Islet precursor cell (in vitro differentiated cells): ENCODE data around the gene PRIM1.
A peak's percentile ranks its signal among the peaks of the same experiment; 100 is the strongest.
"Not testable (repeated sequence)": the region's sequence is repeated elsewhere in the genome, so short reads cannot be mapped to it uniquely, and the experiment has no call there.

Experiments
- DNase-seq: peaks from one replicate; pipeline ENCODE4 v3.0.0-alpha.2; 2018

The PRIM1 gene

DNA sequence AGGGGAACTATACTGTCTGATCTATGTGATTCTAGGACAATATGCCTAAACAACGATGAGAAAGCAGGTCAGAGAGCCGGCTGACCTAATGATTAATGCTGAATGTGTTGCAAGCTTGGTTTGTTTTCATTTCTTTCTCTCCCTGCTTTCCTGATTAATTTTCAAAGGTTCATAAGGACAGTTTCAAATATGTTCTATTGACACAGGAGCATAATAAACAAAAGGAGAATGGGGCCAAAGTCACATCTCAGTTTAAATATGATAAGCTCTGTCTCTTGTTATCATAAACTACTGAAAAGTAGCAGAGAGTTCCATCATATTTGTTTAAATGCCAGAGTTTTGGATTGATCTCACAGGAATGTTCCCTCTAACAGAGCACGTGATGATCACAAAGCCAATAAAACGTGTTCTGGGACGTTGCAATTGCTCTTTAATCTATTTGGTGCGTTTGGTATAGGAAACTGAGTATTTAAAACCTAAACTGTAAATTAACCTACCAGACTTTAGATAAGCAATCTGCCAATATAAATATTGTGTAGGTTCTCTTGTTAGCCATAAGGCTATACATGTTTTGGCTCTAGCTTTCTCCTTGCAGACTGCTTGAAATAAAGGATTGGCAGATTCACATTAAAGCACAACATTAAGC, 7.3 kb upstream of the PRIM1 start:
- no peak for DNase-seq

DNA sequence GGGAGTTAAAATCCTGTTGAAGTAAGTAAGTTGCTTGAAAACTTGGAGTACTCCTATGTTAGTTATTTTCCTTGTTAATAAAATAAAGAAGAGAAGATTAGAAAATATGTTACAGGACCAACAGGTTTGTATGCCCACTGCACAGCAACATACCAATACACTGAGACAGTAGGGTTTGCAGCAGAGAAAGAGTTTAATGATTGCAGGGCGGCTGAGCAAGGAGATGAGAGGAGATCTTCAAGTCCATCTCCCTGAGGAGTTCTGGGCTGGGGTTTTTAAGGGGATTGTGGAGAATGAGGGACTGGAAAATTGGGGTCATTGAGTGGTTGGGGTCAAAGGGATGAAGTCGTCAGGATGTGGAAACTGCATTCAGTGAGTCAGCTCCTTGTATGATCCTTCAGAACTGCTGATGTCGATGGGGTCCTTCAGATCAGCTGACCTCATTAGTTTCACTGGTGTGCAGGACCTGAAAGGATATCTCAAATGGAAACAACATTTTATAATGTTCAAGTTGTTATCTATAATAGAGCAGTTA, 6.7 kb upstream of the PRIM1 start:
- no peak for DNase-seq

- DNase-seq = not testable (repeated sequence)
Measured at GRCh38 chr12:56757971-56758370, 5.8 kb upstream of the PRIM1 start.

DNA sequence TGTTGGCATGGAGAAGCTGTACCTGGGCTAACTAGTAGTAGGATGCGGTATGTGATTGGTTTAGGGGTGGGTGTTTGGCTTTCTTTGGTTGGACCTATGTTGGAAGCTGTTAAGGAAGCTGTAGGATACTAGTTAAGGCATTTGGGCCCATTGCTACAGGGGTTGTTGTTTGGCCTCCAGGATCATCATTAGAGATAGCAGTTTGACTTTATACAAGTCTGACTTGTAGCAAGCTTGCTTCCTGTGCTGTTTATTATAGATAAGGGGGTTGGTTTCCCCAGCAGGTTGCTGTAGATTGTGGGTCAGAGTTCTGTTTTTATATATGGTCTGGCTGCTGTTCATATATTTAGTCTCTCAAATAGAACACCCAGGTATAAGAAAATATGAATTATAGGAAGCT, 1.4 kb upstream of the PRIM1 start:
- no peak for DNase-seq

DNA sequence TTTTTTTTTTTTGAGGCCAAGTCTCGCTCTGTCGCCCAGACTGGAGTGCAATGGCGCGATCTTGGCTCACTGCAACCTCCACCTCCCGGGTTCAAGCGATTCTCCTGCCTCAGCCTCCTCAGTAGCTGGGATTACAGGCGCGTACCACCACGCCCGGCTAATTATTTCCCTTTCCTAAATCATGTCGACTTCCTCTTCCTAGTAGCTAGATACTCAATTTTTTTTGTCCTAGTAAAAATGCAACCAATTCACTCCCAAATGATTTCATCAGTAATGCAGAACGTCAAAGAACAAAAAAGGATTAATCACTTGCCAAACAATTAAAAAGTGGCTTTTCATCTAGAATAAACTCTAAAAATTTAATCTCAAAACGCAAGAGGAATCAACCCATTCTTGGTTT, 1.5 kb downstream of the PRIM1 start:
- not testable (repeated sequence) for DNase-seq

- no peak for DNase-seq
Measured at GRCh38 chr12:56749853-56750252, 2.3 kb downstream of the PRIM1 start.

DNA sequence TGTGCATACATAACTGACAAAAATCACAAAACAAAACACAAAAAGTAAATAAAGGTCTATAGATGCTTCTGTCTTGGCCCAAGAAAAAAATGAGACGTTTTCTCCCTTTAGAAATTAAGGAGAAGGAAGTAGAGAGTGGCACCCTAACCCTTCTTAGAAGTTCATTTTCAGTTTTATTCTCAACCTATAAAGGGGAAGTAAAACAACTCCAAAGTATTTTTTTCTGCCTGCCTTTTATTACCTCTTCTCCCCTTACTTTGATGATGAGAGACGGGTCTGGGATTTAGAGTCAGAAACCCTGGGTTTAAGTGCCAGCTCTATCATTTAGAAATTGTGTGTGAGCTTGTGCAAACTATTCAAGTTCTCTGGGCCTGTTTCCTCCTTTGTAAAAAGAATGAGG, 2.8 kb downstream of the PRIM1 start:
- no peak for DNase-seq

- DNase-seq = no peak
Measured at GRCh38 chr12:56728139-56728861, 23.8 kb downstream of the PRIM1 start.

- not testable (repeated sequence) for DNase-seq
Measured at GRCh38 chr12:56726196-56726675, 25.9 kb downstream of the PRIM1 start.

DNA sequence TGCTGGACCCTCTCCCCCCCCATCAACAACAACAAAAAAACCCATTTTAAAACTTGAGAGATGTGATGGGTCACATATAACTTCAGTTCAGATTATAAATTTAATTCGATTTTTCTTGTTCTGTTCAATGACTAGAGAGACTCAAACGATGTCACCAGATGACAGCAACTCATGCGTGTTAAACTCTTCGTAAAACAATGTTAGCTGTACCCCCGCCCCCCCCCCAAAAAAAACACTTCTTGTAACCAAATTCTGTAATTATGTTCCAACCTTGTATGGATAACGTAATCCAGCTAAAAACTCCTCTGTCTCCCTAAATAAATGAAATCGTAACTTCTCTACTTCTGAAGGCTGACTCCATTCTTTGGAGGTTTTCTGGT, 26.4 kb downstream of the PRIM1 start:
- DNase-seq = no peak

GRCh38 chr12:56724972-56725722, 27.0 kb downstream of the PRIM1 start, which contains the start of gene NACA:
NACA (minus strand) TSS chr12:56725299; CDS start chr12:56724521, 778 bp downstream.
- DNase-seq = peak; percentile 100

GRCh38 chr12:56724701-56724971, 27.5 kb downstream of the PRIM1 start:
- no peak for DNase-seq

GRCh38 chr12:56723889-56724700, 28.0 kb downstream of the PRIM1 start:
- no peak for DNase-seq

DNA sequence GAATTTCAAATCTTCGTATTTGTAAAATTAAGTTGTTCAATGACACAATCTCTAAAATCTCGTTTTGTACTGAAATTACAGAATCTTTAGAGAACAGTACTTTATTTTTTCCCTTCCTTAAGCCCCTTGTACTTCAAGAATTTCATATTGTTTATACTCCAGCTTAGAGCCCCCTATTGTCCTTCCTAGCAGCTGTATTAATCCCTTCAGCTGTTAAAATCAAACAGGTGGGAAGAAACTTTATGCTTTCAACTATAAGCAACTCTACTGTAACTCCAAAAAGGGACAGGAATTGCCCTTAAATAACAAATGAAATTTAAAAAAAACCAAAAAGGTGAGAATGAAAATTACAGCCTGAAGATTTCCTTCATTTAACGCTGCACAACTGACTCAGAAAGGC, 28.8 kb downstream of the PRIM1 start:
- DNase-seq = no peak

DNA sequence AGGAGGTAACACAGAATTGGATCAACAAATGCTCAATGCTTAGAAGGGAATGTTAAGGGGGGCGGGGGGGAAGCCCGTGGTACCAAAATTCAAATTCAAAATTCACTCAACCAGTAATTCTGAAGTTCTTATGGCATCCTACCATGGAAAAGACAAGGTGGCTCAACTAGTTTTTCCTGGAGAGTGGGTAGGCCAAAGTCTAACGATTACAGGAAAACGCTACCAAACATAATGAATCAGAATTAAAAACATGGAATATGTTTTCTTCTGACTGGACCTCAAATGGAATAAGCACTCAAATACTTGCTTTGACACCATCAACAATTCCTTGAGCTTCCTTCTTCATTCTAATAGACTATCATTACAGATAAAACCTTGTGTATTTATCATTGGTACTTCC, 29.3 kb downstream of the PRIM1 start:
- no peak for DNase-seq

DNA sequence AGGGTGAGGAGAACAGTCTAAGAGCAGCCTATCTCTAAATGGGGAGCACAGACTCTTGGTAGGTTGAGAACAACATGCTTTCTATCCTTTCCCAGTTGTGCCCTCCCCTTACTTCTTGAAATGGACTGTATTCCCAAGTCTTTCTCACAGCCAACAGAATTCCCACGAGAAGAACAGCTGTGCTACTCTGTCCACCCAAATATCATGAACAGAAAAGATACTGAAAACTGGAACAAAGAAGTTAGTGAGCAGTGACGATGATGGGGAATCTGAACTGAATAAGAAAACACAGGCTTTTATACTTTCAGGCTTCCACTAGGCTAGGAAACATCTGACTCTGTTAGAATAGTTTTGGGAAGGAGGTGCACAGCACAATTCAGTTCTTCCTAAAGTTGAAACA, 30.4 kb downstream of the PRIM1 start:
- DNase-seq = no peak

- DNase-seq = no peak
Measured at GRCh38 chr12:56721216-56721615, 30.9 kb downstream of the PRIM1 start.

- peak; percentile 43 for DNase-seq
Measured at GRCh38 chr12:56720731-56721151, 31.4 kb downstream of the PRIM1 start.

GRCh38 chr12:56719056-56719455, 33.1 kb downstream of the PRIM1 start:
- no peak for DNase-seq

DNA sequence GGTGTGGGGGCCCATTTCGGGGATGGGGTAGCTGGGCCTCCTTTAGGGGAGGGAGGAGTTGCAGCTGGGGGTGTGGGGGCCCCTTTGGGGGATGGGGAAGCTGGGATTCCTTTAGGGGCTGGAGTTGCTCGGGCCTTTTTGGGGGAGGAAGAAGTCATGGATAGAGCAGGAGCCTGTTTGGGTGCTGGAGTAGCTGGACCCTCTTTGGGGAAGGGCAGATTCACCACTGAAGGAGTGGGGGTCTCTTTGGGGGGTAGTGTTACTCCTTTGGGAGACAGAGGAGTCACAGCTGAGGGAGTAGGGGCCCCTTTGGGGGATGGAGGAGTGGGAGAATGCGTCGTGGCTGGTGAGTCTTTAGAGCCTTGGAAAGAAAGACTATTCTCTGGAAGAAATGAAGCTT, 33.5 kb downstream of the PRIM1 start:
- DNase-seq = peak; percentile 30

GRCh38 chr12:56718149-56718548, 34.0 kb downstream of the PRIM1 start:
- DNase-seq = no peak

DNA sequence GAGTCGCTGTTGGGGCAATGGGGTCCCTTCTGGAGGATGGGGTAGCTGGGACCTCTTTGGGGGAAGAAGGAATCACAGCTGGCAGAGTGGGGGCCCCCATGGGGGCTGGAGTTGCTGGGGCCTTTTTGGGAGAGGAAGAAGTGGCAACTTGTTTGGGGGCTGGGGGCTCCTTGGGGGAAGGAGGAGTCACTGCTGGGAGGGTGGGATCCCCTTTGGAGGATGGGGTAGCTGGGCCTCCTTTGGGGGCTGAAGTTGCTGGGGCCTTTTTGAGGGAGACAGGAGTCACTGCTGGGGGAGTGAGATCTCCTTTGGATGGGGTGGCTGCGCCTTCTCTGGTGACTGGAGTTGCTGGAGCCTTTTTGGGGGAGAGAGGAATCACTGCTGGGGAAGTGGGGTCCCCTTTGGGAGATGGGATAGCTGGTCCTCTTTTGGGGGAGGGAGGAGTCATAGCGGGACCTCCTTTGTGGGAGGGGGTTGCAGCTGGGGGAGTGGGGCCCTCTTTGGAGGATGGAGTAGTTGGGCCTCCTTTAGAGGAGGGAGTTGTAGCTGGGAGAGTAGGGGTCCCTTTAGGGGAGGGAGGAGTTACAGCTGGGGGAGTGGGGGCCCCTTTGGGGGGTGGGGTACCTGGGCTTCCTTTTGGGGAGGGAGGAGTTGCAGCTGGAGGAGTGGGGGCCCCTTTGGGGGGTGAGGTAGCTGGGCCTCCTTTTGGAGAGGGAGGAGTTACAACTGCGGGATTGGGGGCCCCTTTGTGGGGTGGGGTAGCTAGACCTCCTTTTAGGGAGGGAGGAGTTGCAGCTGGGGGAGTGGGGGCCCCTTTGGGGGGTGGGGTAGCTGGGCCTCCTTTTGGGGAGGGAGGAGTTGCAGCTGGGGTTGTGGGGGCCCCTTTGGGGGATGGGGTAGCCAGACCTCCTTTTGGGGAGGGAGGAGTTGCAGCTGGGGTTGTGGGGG, 34.9 kb downstream of the PRIM1 start:
- DNase-seq = no peak
